ENCODE results near the gene CST8.

The CST8 gene

GRCh38 chr20:23513164-23513563 lies 22.2 kb downstream of the CST8 start:
- ATAC-seq: no peak
- no peak for TF ChIP-seq CSRNP3 (CRISPR knock-in tag; IDR thresholded peaks at IDR 0.05)
- no peak for TF ChIP-seq POU6F1 (CRISPR knock-in tag; IDR thresholded peaks at IDR 0.05; ENCODE audit: borderline replicate concordance, low read depth)
- TF ChIP-seq PPARA (CRISPR knock-in tag; IDR thresholded peaks at IDR 0.05; ENCODE audit: borderline replicate concordance): no peak
- TF ChIP-seq ISL1 (CRISPR knock-in tag; IDR thresholded peaks at IDR 0.05): no peak
- no peak for TF ChIP-seq PATZ1 (CRISPR knock-in tag; IDR thresholded peaks at IDR 0.05; ENCODE audit: borderline replicate concordance)
- no peak for TF ChIP-seq ZNF8 (CRISPR knock-in tag; IDR thresholded peaks at IDR 0.05)
- TF ChIP-seq TSHZ2 (CRISPR knock-in tag; IDR thresholded peaks at IDR 0.05): no peak
- no peak for TF ChIP-seq ARNTL (CRISPR knock-in tag; IDR thresholded peaks at IDR 0.05; ENCODE audit: borderline replicate concordance, low read depth)
- no peak for TF ChIP-seq SNAI2 (CRISPR knock-in tag; IDR thresholded peaks at IDR 0.05)
- TF ChIP-seq TCF4 (CRISPR knock-in tag; IDR thresholded peaks at IDR 0.05; ENCODE audit: borderline replicate concordance): no peak
- TF ChIP-seq GLIS3 (CRISPR knock-in tag; IDR thresholded peaks at IDR 0.05): no peak
- no peak for TF ChIP-seq ZC3H10 (CRISPR knock-in tag; IDR thresholded peaks at IDR 0.05)
- no peak for TF ChIP-seq CREB5 (CRISPR knock-in tag; IDR thresholded peaks at IDR 0.05; ENCODE audit: low read depth)
- no peak for TF ChIP-seq BACH2 (CRISPR knock-in tag; IDR thresholded peaks at IDR 0.05; ENCODE audit: borderline replicate concordance)
- TF ChIP-seq ZNF70 (CRISPR knock-in tag; IDR thresholded peaks at IDR 0.05): no peak
- no peak for TF ChIP-seq OSR1 (CRISPR knock-in tag; IDR thresholded peaks at IDR 0.05)
- TF ChIP-seq ESRRG (CRISPR knock-in tag; IDR thresholded peaks at IDR 0.05): no peak
- no peak for TF ChIP-seq RARB (CRISPR knock-in tag; IDR thresholded peaks at IDR 0.05)
- TF ChIP-seq TOX (CRISPR knock-in tag; IDR thresholded peaks at IDR 0.05; ENCODE audit: borderline replicate concordance): no peak

- no peak for ATAC-seq
- TF ChIP-seq PATZ1 (CRISPR knock-in tag; IDR thresholded peaks at IDR 0.05; ENCODE audit: borderline replicate concordance) (no peak), CSRNP3 (CRISPR knock-in tag; IDR thresholded peaks at IDR 0.05) (no peak), ZFP3 (CRISPR knock-in tag; IDR thresholded peaks at IDR 0.05) (no peak), SNAI2 (CRISPR knock-in tag; IDR thresholded peaks at IDR 0.05) (no peak), ARNTL (CRISPR knock-in tag; IDR thresholded peaks at IDR 0.05; ENCODE audit: borderline replicate concordance, low read depth) (no peak), PPARA (CRISPR knock-in tag; IDR thresholded peaks at IDR 0.05; ENCODE audit: borderline replicate concordance) (no peak), ZNF565 (CRISPR knock-in tag; conservative IDR thresholded peaks at IDR 0.05; ENCODE audit: low read depth) (no peak), CREB5 (CRISPR knock-in tag; IDR thresholded peaks at IDR 0.05; ENCODE audit: low read depth) (no peak), TOX (CRISPR knock-in tag; IDR thresholded peaks at IDR 0.05; ENCODE audit: borderline replicate concordance) (no peak)
Observed at GRCh38 chr20:23514848-23515247, 23.9 kb downstream of the CST8 start.

Data from SK-N-SH treated with all-trans-retinoic acid at 6 μM for 48 hours (cell line).